ENCODE results near the gene DOCK10.

DOCK10 gene

DNA sequence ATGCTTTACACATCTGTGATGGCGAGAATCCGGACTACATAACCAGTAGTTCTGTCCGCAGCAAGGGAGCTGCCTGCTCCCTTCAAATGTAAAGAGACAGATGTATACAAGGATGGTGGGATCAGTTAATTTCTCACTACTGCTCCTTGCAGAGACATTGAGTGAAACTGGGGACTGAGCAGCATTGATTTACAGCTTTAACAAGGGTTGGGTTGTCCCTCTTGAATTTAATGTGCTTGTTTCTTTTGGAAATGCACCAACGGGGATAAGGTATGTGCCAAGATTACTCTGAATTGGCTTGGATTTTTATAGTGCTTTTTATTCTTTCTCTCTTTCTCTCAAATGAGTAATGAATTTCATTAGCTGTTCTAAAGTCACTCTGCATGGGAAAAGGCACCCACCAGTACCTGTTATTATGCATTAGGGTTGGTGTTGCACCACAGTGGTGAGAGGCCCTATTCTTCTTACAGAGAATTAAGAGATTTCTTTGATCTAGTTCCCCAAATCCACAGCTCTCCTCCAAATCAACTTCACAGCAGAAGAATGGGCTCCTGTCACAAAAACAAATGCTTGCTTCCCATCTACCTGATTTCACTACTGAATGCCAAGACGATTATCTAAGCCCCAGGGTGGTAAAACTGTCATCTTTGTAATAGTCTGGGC lies 107.6 kb downstream of the DOCK10 start:
- Histone ChIP-seq H3K4me1 (ENCODE audit: control insufficient read depth, insufficient read depth, low read length) (peaks cover 24% of the 10 kb centered on the region), H3K27ac (ENCODE audit: insufficient read depth, low read depth, low read length, poor library complexity, severe bottlenecking) (no peak overlapping the region), H3K9me3 (ENCODE audit: control insufficient read depth, low read length) (no peaks in the 10 kb centered on the region), H3K4me3 (ENCODE audit: insufficient read depth, low read depth, low read length) (no peak overlapping the region), H3K36me3 (ENCODE audit: control insufficient read depth, insufficient read depth, low read length) (no peaks in the 10 kb centered on the region), H3K27me3 (ENCODE audit: control insufficient read depth, insufficient read depth, low read length, poor library complexity, severe bottlenecking) (no peaks in the 10 kb centered on the region)
- WGBS, 2 experiments: 41 to 51% methylated on average over 5 of the region's 5 CpGs

DNA sequence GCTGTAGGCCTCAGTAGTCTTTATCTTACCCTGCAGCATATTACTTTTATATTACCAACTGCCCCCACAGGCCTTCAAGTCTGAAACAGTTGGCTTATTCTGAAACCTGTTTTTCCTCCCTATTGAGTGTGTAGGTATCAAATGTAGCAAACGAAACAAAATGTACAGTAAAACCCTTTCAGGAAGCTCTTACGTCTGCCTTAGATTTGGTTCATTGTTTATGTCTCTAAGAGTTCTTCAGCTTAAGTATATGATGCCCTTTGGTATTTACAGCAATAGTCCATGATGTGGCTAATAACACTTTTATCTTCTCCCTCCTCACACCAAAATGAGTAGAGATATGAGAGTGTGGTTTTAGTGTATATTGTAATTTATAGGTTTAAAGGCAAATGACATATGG lies 108.8 kb downstream of the DOCK10 start:
- WGBS, 2 experiments: 89 to 97% methylated on average over 2 of the region's 2 CpGs
- Histone ChIP-seq H3K36me3 (ENCODE audit: control insufficient read depth, insufficient read depth, low read length) (no peaks in the 10 kb centered on the region), H3K9me3 (ENCODE audit: control insufficient read depth, low read length) (no peaks in the 10 kb centered on the region), H3K4me3 (ENCODE audit: insufficient read depth, low read depth, low read length) (no peak overlapping the region), H3K27me3 (ENCODE audit: control insufficient read depth, insufficient read depth, low read length, poor library complexity, severe bottlenecking) (no peaks in the 10 kb centered on the region), H3K4me1 (ENCODE audit: control insufficient read depth, insufficient read depth, low read length) (peaks cover 17% of the 10 kb centered on the region), H3K27ac (ENCODE audit: insufficient read depth, low read depth, low read length, poor library complexity, severe bottlenecking) (no peak overlapping the region)

DNA sequence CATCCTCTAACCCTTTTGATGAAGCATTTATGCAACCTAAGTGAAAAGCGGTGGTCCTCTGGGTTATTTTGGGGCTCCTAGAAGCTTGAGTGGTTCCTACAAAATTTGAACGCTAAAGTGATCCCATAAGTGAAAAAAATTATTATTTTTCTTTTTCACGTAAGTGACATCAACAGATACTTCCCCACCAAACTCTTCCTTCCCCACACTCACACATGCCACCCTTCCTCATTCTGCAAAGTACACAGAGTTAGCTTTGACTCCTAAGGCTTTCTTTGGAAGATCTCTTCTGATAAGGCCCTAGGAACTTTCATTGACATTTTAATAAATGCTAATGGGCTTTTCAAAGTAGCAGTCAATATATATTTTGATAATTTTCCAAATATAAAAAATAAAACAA lies 109.7 kb downstream of the DOCK10 start:
- Histone ChIP-seq H3K27me3 (ENCODE audit: control insufficient read depth, insufficient read depth, low read length, poor library complexity, severe bottlenecking) (no peaks in the 10 kb centered on the region), H3K4me3 (ENCODE audit: insufficient read depth, low read depth, low read length) (no peak overlapping the region), H3K4me1 (ENCODE audit: control insufficient read depth, insufficient read depth, low read length) (peaks cover 12% of the 10 kb centered on the region), H3K9me3 (ENCODE audit: control insufficient read depth, low read length) (no peaks in the 10 kb centered on the region), H3K36me3 (ENCODE audit: control insufficient read depth, insufficient read depth, low read length) (no peaks in the 10 kb centered on the region), H3K27ac (ENCODE audit: insufficient read depth, low read depth, low read length, poor library complexity, severe bottlenecking) (no peak overlapping the region)
- WGBS, 2 experiments: 91 to 98% methylated on average over 3 of the region's 3 CpGs

DNA sequence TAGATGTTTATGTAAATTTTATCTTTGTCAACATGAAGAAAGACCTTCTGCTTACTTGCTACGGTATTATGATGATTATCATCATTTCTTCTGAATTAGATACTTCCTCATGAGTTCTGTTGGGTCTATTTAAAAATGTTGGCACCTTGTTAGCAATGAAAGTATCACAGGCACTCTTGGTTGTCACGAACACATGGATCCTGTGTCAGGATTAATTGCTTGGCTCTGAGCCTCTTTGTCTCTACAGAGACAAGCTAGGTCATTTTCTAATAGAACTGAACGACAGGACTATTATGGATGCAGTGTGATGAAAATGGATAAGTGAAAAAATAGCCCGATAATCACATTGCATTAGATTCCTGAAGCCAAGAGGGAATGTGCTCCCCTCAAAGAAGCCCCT lies 110.3 kb downstream of the DOCK10 start:
- H3K9me3 ChIP-seq (ENCODE audit: control insufficient read depth, low read length): no peaks in the 10 kb centered on the region
- WGBS, 2 experiments: 92 to 94% methylated on average over 3 to 4 of the region's 4 CpGs

DNA sequence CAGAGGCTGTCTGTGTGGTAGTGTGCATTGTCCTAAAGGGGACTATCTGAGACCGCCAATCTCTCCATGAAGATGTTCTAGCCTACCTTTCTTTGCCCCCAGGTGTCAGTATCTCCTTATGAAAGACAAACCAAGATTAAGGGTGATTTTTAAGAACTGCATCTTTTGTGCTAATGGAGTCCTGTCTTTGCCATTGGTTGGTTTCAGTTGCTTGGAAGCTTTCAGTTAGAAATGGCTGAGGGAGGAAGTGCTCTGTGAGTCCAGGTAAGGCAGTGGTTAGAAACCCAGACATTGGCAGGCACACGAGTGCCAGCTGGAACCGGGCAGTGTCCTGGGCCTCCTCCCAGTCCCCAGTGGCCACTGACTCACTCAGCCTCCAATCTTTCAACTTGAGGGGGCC lies 111.3 kb downstream of the DOCK10 start:
- H3K4me3 ChIP-seq (ENCODE audit: insufficient read depth, low read depth, low read length): no peak overlapping the region
- 91 to 94% methylated on average over 3 of the region's 3 CpGs for WGBS, 2 experiments
- no peaks in the 10 kb centered on the region for H3K9me3 ChIP-seq (ENCODE audit: control insufficient read depth, low read length)
- no peak overlapping the region for H3K27ac ChIP-seq (ENCODE audit: insufficient read depth, low read depth, low read length, poor library complexity, severe bottlenecking)
- H3K36me3 ChIP-seq (ENCODE audit: control insufficient read depth, insufficient read depth, low read length): no peaks in the 10 kb centered on the region
- H3K4me1 ChIP-seq (ENCODE audit: control insufficient read depth, insufficient read depth, low read length): peaks cover 12% of the 10 kb centered on the region
- no peaks in the 10 kb centered on the region for H3K27me3 ChIP-seq (ENCODE audit: control insufficient read depth, insufficient read depth, low read length, poor library complexity, severe bottlenecking)

More for the DNA sequence above, 110.3 kb downstream of the DOCK10 start:
- Histone ChIP-seq H3K27ac (ENCODE audit: insufficient read depth, low read depth, low read length, poor library complexity, severe bottlenecking) (no peak overlapping the region), H3K36me3 (ENCODE audit: control insufficient read depth, insufficient read depth, low read length) (no peaks in the 10 kb centered on the region), H3K4me1 (ENCODE audit: control insufficient read depth, insufficient read depth, low read length) (peaks cover 12% of the 10 kb centered on the region), H3K27me3 (ENCODE audit: control insufficient read depth, insufficient read depth, low read length, poor library complexity, severe bottlenecking) (no peaks in the 10 kb centered on the region), H3K4me3 (ENCODE audit: insufficient read depth, low read depth, low read length) (no peak overlapping the region)

DNA sequence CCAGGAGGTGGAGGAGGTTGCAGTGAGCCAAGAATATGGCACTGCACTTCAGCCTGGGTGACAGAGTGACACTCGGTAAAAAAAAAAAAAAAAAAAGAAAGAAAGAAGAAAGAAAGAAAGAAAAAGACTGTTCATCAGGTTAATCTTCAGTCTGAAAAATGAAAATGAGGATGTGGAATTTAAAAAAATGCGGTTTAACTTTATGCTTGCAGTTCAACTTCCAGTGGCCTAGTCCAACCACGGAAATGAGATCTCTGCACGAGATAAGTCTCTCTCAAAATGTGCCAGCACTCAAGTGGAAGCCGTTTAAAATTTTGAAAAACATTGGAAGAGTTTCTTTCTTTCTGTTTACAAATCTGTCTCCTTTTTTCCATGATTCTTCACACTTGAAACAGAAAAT lies 112.1 kb downstream of the DOCK10 start:
- Histone ChIP-seq H3K4me3 (ENCODE audit: insufficient read depth, low read depth, low read length) (no peak overlapping the region), H3K36me3 (ENCODE audit: control insufficient read depth, insufficient read depth, low read length) (no peaks in the 10 kb centered on the region), H3K9me3 (ENCODE audit: control insufficient read depth, low read length) (no peaks in the 10 kb centered on the region), H3K27me3 (ENCODE audit: control insufficient read depth, insufficient read depth, low read length, poor library complexity, severe bottlenecking) (no peaks in the 10 kb centered on the region), H3K4me1 (ENCODE audit: control insufficient read depth, insufficient read depth, low read length) (peaks cover 10% of the 10 kb centered on the region), H3K27ac (ENCODE audit: insufficient read depth, low read depth, low read length, poor library complexity, severe bottlenecking) (no peak overlapping the region)
- WGBS, 2 experiments: 95 to 97% methylated on average over 5 of the region's 5 CpGs

DNA sequence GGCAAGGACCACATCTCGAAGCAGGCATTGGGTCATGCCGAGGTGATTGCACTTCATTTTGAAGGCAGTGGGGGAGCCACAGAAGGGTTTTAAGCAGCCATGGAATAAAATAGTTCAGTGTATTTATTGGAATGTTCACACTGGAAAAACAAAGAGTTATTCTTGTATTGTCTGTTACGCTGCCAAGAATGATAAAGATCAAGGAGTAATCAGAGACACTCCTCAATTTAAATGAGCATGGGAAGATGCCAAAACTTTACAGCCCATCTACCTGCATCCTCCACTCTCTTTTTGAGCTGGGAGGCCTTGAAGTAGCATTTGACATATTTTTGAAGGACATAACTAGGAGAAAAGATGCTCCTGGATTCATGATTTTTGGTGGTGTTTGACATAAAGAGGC lies 112.8 kb downstream of the DOCK10 start:
- no peaks in the 10 kb centered on the region for H3K9me3 ChIP-seq (ENCODE audit: control insufficient read depth, low read length)
- peaks cover 4% of the 10 kb centered on the region for H3K4me1 ChIP-seq (ENCODE audit: control insufficient read depth, insufficient read depth, low read length)
- no peaks in the 10 kb centered on the region for H3K27me3 ChIP-seq (ENCODE audit: control insufficient read depth, insufficient read depth, low read length, poor library complexity, severe bottlenecking)
- 92 to 96% methylated on average over 3 of the region's 3 CpGs for WGBS, 2 experiments
- H3K36me3 ChIP-seq (ENCODE audit: control insufficient read depth, insufficient read depth, low read length): no peaks in the 10 kb centered on the region
- no peak overlapping the region for H3K27ac ChIP-seq (ENCODE audit: insufficient read depth, low read depth, low read length, poor library complexity, severe bottlenecking)
- H3K4me3 ChIP-seq (ENCODE audit: insufficient read depth, low read depth, low read length): no peak overlapping the region

DNA sequence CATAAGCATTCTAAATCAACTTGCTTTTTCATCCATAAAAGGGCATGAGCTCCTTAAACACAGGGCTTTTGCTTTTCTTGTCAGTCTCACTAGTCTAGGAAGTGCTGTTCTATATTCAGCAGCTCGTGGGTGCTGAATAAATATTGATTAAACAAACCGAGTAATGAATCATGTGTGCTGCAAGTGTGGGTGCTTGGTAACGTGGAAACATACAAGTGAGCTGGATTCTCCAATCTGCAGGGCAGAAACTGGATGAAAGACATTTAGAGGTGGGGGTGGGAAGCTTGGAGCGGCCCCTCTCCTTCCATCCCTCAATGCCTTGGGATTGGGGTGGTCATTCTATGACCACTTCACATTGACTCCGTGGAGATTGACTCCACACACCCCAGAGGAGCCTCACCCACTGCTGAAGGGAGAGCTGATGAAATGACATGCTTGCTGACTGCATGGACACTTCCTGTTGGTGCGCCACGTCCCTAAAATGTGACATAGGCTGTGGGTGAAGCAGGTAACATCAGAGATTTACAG lies 114.6 kb downstream of the DOCK10 start:
- no peaks in the 10 kb centered on the region for H3K27me3 ChIP-seq (ENCODE audit: control insufficient read depth, insufficient read depth, low read length, poor library complexity, severe bottlenecking)
- no peaks in the 10 kb centered on the region for H3K36me3 ChIP-seq (ENCODE audit: control insufficient read depth, insufficient read depth, low read length)
- no peaks in the 10 kb centered on the region for H3K4me1 ChIP-seq (ENCODE audit: control insufficient read depth, insufficient read depth, low read length)
- H3K27ac ChIP-seq (ENCODE audit: insufficient read depth, low read depth, low read length, poor library complexity, severe bottlenecking): no peak overlapping the region
- 78% methylated on average over 7 of the region's 7 CpGs for WGBS, 2 experiments
- H3K4me3 ChIP-seq (ENCODE audit: insufficient read depth, low read depth, low read length): no peak overlapping the region
- no peaks in the 10 kb centered on the region for H3K9me3 ChIP-seq (ENCODE audit: control insufficient read depth, low read length)

DNA sequence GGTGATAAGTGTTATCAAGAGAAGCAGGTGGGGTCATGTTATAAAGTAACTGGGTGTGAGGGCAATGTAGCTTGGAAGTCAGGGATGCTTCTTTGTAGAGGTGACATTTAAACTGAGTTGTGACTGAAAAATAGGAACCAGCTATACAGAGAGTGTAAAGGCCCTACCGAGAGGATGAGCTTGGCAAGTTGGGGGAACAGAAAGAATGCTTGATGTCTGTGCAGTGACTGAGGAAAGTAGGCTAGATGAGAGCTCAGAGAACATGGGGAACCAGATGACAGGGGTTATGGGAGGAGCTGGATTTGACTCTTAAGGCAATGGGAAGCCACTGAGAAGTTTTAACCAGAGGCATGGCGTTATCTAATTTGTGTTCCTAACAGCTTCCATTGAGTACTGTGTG lies 115.3 kb downstream of the DOCK10 start:
- WGBS, 2 experiments: 92 to 93% methylated on average over 2 of the region's 2 CpGs
- no peaks in the 10 kb centered on the region for H3K36me3 ChIP-seq (ENCODE audit: control insufficient read depth, insufficient read depth, low read length)

DNA sequence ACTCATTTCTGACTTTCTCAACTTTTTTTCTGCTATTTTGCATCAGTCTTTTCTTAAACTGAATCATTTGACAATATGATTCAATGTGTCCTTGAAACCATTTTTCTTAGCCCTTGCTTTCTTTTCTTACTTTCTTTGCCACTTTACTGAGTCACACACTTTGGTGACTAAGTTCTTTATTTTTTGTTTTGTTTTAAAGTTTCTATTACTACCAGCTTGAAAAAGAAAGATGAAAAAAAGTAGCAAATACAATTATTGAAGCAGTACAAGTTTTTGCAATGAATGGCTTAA lies 116.5 kb downstream of the DOCK10 start:
- H3K4me1 ChIP-seq (ENCODE audit: control insufficient read depth, insufficient read depth, low read length): no peaks in the 10 kb centered on the region
- H3K36me3 ChIP-seq (ENCODE audit: control insufficient read depth, insufficient read depth, low read length): no peaks in the 10 kb centered on the region
- no peak overlapping the region for H3K27ac ChIP-seq (ENCODE audit: insufficient read depth, low read depth, low read length, poor library complexity, severe bottlenecking)
- H3K4me3 ChIP-seq (ENCODE audit: insufficient read depth, low read depth, low read length): no peak overlapping the region
- no peaks in the 10 kb centered on the region for H3K27me3 ChIP-seq (ENCODE audit: control insufficient read depth, insufficient read depth, low read length, poor library complexity, severe bottlenecking)
- H3K9me3 ChIP-seq (ENCODE audit: control insufficient read depth, low read length): no peaks in the 10 kb centered on the region

More for the DNA sequence above, 115.3 kb downstream of the DOCK10 start:
- Histone ChIP-seq H3K4me3 (ENCODE audit: insufficient read depth, low read depth, low read length) (no peak overlapping the region), H3K4me1 (ENCODE audit: control insufficient read depth, insufficient read depth, low read length) (no peaks in the 10 kb centered on the region), H3K27ac (ENCODE audit: insufficient read depth, low read depth, low read length, poor library complexity, severe bottlenecking) (no peak overlapping the region), H3K9me3 (ENCODE audit: control insufficient read depth, low read length) (no peaks in the 10 kb centered on the region), H3K27me3 (ENCODE audit: control insufficient read depth, insufficient read depth, low read length, poor library complexity, severe bottlenecking) (no peaks in the 10 kb centered on the region)

All from ectodermal cell (in vitro differentiated cells).